Breast epithelium (tissue), 4 donors: ENCODE data around the gene ANKS1B. TPM values are rescaled to one million over a fixed set of nuclear protein-coding genes. Genes with fewer than 3 reads are reported as not detected.

Experiments
- DNase-seq, 2 donors: peaks; one replicate each; pipeline ENCODE4 v3.0.0-alpha.2; 2019; ENCODE audit warnings: low spot score in 2 of 2
- H3K27ac ChIP-seq, 2 donors: fragments of 200-600 bp; sonication (generic) in 1 of 2; one replicate each; pipeline ENCODE4 v1.5.1; 2016 to 2019; ENCODE audit warnings: mild to moderate bottlenecking in 1 of 2
- H3K27me3 ChIP-seq, 2 donors: fragments of 200-600 bp; sonication (generic) in 1 of 2; one replicate each; pipeline versions ENCODE4 v1.5.1 to v1.6.0; 2017 to 2019; ENCODE audit warnings: control low read depth in 1 of 2, mild to moderate bottlenecking in 1 of 2
- H3K36me3 ChIP-seq: fragments of 200-600 bp; one replicate; pipeline ENCODE4 v1.5.1; 2019
- H3K4me1 ChIP-seq, 2 donors: fragments of 200-600 bp; sonication (generic); one replicate each; pipeline ENCODE4 v1.5.1; 2016 to 2019; ENCODE audit warnings: control low read depth in 1 of 2
- H3K4me3 ChIP-seq, 3 donors: fragments of 200-600 bp; sonication (generic); 1 replicate in 2 of 3; 2 replicates in 1 of 3; pipeline ENCODE4 v1.5.1; 2016 to 2019; ENCODE audit warnings: mild to moderate bottlenecking in 3 of 3, moderate library complexity in 2 of 3
- H3K9me3 ChIP-seq, 2 donors: fragments of 200-600 bp; sonication (generic) in 1 of 2; one replicate each; pipeline ENCODE4 v1.5.1; 2016 to 2019; ENCODE audit warnings: control low read depth in 1 of 2
- POLR2A ChIP-seq: fragments of 450-650 bp; IDR thresholded peaks from one replicate; pipeline ENCODE4 v1.6.1; 2016; ENCODE audit warnings: antibody characterized with exemption, mild to moderate bottlenecking, moderate library complexity
- POLR2AphosphoS5 ChIP-seq, 3 donors: sonication (generic); formaldehyde crosslinking; IDR thresholded peaks; one replicate each; pipeline ENCODE4 v1.6.1; 2017; ENCODE audit warnings: antibody characterized with exemption in 3 of 3
- intact Hi-C: fragments of 100-400 bp; cut with DNase I; formaldehyde crosslinking; loops from one replicate; pipeline ENCODE4 v1.15.1; 2023; ENCODE audit warnings: low total_unique reads
- total RNA-seq, 3 donors: library from RNA; depleted of rRNA; stranded (reverse); fragments of >200 nt; gene quantifications; one replicate each; pipeline ENCODE4 v1.1.0, GENCODE V29; 2016
- TF ChIP-seq, protein P1 (sequence below), 3 donors: fragments of 450-650 bp; IDR thresholded peaks; one replicate each; pipeline ENCODE4 v1.5.1; 2016 to 2017; ENCODE audit warnings: antibody characterized with exemption in 3 of 3, mild to moderate bottlenecking in 3 of 3, moderate library complexity in 3 of 3

Gene ANKS1B
- total RNA-seq, 3 donors from 2014 or later, result 16.6 to 115 (median 32.4) TPM

DNA sequence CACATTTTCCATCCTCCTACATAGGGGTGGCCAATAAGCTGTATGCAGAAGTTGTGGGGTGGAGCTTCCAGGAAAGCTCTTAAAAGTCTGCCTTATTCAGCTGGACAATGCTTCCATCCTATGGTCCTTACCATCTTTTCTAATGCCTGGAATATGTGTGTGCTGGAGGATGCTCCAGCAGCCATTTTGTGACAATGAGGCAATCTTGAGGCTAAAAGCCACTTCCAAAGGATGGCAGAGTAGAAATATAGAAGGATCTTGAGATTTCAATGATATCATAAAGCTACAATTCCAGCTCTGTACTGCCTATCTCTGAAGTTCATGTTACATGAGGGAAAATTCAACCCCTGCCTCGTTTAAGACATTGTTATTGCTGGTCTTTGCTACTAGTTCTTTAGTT lies 1244.0 kb downstream of the ANKS1B start:
- H3K27me3 ChIP-seq, result no peaks in the 10 kb centered on the region
- TF ChIP-seq, protein P1, sequence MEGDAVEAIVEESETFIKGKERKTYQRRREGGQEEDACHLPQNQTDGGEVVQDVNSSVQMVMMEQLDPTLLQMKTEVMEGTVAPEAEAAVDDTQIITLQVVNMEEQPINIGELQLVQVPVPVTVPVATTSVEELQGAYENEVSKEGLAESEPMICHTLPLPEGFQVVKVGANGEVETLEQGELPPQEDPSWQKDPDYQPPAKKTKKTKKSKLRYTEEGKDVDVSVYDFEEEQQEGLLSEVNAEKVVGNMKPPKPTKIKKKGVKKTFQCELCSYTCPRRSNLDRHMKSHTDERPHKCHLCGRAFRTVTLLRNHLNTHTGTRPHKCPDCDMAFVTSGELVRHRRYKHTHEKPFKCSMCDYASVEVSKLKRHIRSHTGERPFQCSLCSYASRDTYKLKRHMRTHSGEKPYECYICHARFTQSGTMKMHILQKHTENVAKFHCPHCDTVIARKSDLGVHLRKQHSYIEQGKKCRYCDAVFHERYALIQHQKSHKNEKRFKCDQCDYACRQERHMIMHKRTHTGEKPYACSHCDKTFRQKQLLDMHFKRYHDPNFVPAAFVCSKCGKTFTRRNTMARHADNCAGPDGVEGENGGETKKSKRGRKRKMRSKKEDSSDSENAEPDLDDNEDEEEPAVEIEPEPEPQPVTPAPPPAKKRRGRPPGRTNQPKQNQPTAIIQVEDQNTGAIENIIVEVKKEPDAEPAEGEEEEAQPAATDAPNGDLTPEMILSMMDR (IDR thresholded peaks at IDR 0.05), result no peak
- TF ChIP-seq POLR2A, result no peak
- TF ChIP-seq POLR2AphosphoS5 (IDR thresholded peaks at IDR 0.05), result no peak
- H3K4me3 ChIP-seq, result no peak overlapping the region
- H3K9me3 ChIP-seq, result no peaks in the 10 kb centered on the region
- intact Hi-C loops, result no loop called here
- no peak overlapping the region for H3K27ac ChIP-seq
- DNase-seq, result no peak
- no peaks in the 10 kb centered on the region for H3K36me3 ChIP-seq
- no peaks in the 10 kb centered on the region for H3K4me1 ChIP-seq

DNA sequence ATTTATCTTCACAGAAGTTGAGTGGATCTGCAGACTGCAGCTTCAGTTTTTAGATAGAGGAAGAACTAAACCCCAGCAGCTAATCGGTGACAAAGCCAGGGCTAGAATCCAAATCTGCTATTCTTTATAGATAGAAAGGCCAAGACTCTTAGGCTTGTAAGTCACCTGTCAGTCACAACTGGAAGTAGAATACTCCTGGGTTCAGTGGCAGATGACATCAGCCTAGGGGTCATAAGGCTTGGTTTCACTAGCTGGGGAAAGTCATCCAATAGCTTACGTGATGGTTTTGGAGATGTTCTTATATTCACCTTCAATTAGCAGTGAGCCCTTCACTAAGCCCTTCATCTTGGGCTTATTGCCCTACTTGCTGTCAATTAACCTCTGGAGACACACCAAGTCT lies 1246.2 kb downstream of the ANKS1B start:
- intact Hi-C loops, result no loop called here
- no peaks in the 10 kb centered on the region for H3K27me3 ChIP-seq
- TF ChIP-seq POLR2AphosphoS5 (IDR thresholded peaks at IDR 0.05), result no peak
- no peak for TF ChIP-seq POLR2A
- TF ChIP-seq, protein P1 (IDR thresholded peaks at IDR 0.05), result no peak
- H3K27ac ChIP-seq, result no peak overlapping the region
- no peak overlapping the region for H3K4me3 ChIP-seq
- H3K4me1 ChIP-seq, result no peaks in the 10 kb centered on the region
- DNase-seq, result no peak
- no peaks in the 10 kb centered on the region for H3K36me3 ChIP-seq
- no peaks in the 10 kb centered on the region for H3K9me3 ChIP-seq

DNA sequence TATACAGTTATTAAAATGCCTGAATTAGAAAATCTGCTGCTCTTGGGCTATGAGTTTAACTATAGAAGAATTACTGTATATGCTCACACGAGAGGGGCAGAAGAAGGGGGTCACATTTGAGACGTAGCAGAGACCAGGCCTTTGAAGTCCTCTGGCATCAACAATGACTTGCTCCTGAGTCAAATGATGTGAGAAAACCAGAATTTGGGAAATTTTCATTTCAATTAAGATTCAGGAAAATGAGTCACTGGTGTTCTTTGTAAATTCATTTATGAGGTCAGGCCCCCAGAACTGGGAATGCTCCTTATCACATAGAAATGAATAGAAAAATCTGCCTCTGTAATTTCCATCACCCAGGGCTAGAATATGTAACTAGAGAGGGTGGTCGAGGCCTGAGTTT lies 1246.7 kb downstream of the ANKS1B start:
- TF ChIP-seq POLR2A (no peak), POLR2AphosphoS5 (IDR thresholded peaks at IDR 0.05) (no peak)
- TF ChIP-seq, protein P1 (IDR thresholded peaks at IDR 0.05), result no peak
- Histone ChIP-seq H3K27me3 (no peaks in the 10 kb centered on the region), H3K4me3 (no peak overlapping the region), H3K9me3 (no peaks in the 10 kb centered on the region), H3K36me3 (no peaks in the 10 kb centered on the region), H3K27ac (no peak overlapping the region), H3K4me1 (no peaks in the 10 kb centered on the region)
- no peak for DNase-seq
- intact Hi-C loops, result no loop called here

DNA sequence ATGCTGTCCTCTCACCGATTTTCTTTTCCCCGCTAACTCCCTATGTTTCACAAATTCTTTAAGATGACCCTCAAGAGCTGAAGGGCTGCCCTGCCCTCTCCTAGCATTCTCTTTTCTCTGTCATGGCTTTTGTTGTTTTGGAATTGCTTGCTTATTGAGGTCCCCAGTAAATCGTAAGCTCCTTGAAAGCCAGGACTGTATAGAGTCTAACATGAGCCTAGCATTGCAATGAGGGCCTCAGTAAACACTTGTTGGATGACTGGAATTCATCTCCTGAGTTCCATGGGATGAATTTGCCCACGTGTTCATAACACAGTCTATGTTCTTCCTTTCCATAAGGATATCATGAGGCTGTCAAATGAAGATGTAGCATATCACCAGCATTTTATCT lies 1247.4 kb downstream of the ANKS1B start:
- Histone ChIP-seq H3K36me3 (no peaks in the 10 kb centered on the region), H3K27ac (no peak overlapping the region), H3K4me3 (no peak overlapping the region), H3K27me3 (no peaks in the 10 kb centered on the region), H3K9me3 (no peaks in the 10 kb centered on the region), H3K4me1 (no peaks in the 10 kb centered on the region)
- TF ChIP-seq, protein P1 (IDR thresholded peaks at IDR 0.05), result no peak
- TF ChIP-seq POLR2AphosphoS5 (IDR thresholded peaks at IDR 0.05), result no peak
- intact Hi-C loops, result no loop called here
- no peak for DNase-seq

DNA sequence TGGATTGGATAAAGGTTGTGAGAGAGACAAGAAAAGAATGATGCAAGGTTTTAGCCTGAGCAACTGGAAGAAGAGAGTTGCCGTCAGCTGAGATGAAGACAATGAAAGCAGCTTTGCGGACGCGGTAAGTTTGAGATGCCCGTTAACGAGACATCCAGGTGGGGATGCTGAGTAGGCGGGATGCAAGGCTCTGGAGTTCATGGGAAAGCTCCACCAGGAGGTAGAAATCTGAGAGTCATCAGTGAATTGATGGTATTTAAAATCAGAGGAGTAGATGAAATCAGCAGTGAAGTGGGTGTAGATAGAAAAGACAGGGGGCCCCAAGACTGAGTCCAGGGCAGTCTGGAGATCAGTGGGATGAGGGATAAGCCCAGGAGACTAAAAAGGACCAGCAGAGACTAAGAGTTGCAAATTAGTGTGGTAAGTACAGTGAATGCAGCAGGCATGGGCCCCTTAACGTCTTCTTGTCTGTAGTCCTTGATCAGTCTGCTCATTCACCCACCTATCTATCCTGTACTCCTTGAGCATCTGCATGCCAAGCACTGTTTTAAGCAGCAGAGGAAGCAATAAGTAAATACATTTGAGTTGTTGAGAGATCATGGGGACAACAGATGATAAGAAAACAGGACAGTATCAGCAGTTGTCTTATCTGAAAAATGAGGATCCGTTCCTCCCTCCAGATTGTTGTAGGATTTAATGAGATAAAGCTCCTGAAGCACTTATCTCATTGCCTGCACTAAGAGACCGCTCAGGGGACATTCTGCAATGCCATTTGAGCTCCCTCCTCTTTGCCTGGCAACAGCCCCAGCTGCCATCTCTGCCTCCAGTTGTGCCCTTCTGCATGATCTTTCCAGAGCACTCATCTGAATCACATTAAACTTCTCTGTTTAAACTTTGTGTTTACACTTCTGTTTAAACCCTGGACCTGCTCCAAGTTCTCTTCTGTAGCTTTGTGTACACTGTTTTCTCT lies 1248.1 kb downstream of the ANKS1B start:
- no peak overlapping the region for H3K4me3 ChIP-seq
- H3K36me3 ChIP-seq, result no peaks in the 10 kb centered on the region
- H3K9me3 ChIP-seq, result no peaks in the 10 kb centered on the region
- no peak overlapping the region for H3K27ac ChIP-seq
- intact Hi-C loops, result no loop called here
- TF ChIP-seq, protein P1 (IDR thresholded peaks at IDR 0.05), result no peak
- TF ChIP-seq POLR2AphosphoS5 (IDR thresholded peaks at IDR 0.05), result no peak
- no peak for TF ChIP-seq POLR2A
- H3K4me1 ChIP-seq, result no peaks in the 10 kb centered on the region
- H3K27me3 ChIP-seq, result no peaks in the 10 kb centered on the region
- no peak for DNase-seq
